ENCODE data around the gene TBC1D9B.

DNA sequence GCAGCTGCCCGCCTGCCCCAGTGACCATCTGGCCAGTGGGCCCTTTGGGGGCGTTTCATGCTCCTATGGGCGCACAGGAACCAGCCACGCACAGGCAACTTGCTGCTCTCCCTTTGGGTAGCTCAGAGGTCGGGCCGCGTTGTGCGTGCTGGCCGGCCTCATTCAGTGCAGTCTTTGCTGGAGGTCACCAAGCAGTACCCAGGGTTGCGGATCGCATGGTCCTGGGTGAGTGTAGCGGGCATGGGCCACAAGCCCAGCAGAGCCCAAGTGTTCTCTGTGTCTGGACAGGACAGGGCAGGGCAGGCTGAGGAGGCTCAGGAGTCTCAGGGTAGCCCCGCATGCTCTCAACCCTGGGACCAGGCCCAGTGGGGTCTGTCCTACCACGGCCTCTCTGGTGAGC is 39.2 kb downstream of the TBC1D9B start:
- TF ChIP-seq, protein P1, sequence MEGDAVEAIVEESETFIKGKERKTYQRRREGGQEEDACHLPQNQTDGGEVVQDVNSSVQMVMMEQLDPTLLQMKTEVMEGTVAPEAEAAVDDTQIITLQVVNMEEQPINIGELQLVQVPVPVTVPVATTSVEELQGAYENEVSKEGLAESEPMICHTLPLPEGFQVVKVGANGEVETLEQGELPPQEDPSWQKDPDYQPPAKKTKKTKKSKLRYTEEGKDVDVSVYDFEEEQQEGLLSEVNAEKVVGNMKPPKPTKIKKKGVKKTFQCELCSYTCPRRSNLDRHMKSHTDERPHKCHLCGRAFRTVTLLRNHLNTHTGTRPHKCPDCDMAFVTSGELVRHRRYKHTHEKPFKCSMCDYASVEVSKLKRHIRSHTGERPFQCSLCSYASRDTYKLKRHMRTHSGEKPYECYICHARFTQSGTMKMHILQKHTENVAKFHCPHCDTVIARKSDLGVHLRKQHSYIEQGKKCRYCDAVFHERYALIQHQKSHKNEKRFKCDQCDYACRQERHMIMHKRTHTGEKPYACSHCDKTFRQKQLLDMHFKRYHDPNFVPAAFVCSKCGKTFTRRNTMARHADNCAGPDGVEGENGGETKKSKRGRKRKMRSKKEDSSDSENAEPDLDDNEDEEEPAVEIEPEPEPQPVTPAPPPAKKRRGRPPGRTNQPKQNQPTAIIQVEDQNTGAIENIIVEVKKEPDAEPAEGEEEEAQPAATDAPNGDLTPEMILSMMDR (conservative IDR thresholded peaks at IDR 0.05 in 1 of 2, IDR thresholded peaks at IDR 0.05 in 1 of 2; ENCODE audit: extremely low read depth in 1 of 2, insufficient read depth in 1 of 2, low read depth in 1 of 2, low read length in 2 of 2), result no peak
- no peak for TF ChIP-seq EZH2 (IDR thresholded peaks at IDR 0.05; ENCODE audit: borderline replicate concordance, low read length)
